IMR-90 (cell line): ENCODE results near the gene FBXW8.
A peak's percentile ranks its signal among the peaks of the same experiment; 100 is the strongest.

Source experiments
- BHLHE40 ChIP-seq: fragments of 150-350 bp; IDR thresholded peaks from 2 replicates; pipeline ENCODE4 v1.6.1; 2016; ENCODE audit warnings: mild to moderate bottlenecking, low read depth, low read length
- MAFK ChIP-seq: IDR thresholded peaks from 2 replicates; pipeline ENCODE4 v1.6.1; 2012; ENCODE audit warnings: low read depth, low read length, improper control_type of control experiment
- MXI1 ChIP-seq: IDR thresholded peaks from 2 replicates; pipeline ENCODE4 v1.6.1; 2012; ENCODE audit warnings: low read depth, mild to moderate bottlenecking, low read length, moderate library complexity, borderline replicate concordance
- NFE2L2 ChIP-seq: fragments of 150-350 bp; IDR thresholded peaks from 2 replicates; pipeline ENCODE4 v1.6.1; 2016; ENCODE audit warnings: low read depth, mild to moderate bottlenecking, low read length
- POLR2A ChIP-seq: IDR thresholded peaks from 2 replicates; pipeline ENCODE4 v1.6.1; 2012; ENCODE audit warnings: mild to moderate bottlenecking, low read depth, low read length
- RAD21 ChIP-seq: IDR thresholded peaks from 2 replicates; pipeline ENCODE4 v1.6.1; 2012; ENCODE audit warnings: low read length, improper control_type of control experiment
- RCOR1 ChIP-seq: IDR thresholded peaks from 2 replicates; pipeline ENCODE4 v1.6.1; 2012; ENCODE audit warnings: mild to moderate bottlenecking, low read length, improper control_type of control experiment; ENCODE audit not compliant: insufficient replicate concordance
- SMC3 ChIP-seq: fragments of 150-350 bp; IDR thresholded peaks from 2 replicates; pipeline ENCODE4 v1.6.1; 2016; ENCODE audit warnings: low read depth, mild to moderate bottlenecking, antibody characterized with exemption, low read length, moderate library complexity
- TF ChIP-seq, protein P1 (sequence below): conservative IDR thresholded peaks from 2 replicates; pipeline ENCODE4 v1.5.1; 2012; ENCODE audit warnings: mild to moderate bottlenecking, low read depth, low read length, improper control_type of control experiment
- TF ChIP-seq, protein P2 (sequence below): fragments of 150-350 bp; IDR thresholded peaks from 2 replicates; pipeline ENCODE4 v1.6.1; 2016; ENCODE audit warnings: low read depth, mild to moderate bottlenecking, low read length, moderate library complexity, borderline replicate concordance
- TF ChIP-seq, protein P3 (sequence below): fragments of 150-350 bp; IDR thresholded peaks from 2 replicates; pipeline ENCODE4 v1.6.1; 2017; ENCODE audit warnings: mild to moderate bottlenecking, antibody characterized with exemption, low read length, low read depth

- TF ChIP-seq BHLHE40 = no peak
- no peak for TF ChIP-seq POLR2A
- TF ChIP-seq MXI1 = 0 out of 2 replicates have a peak, but pooled peaks have one; percentile 23
- TF ChIP-seq, protein P1, sequence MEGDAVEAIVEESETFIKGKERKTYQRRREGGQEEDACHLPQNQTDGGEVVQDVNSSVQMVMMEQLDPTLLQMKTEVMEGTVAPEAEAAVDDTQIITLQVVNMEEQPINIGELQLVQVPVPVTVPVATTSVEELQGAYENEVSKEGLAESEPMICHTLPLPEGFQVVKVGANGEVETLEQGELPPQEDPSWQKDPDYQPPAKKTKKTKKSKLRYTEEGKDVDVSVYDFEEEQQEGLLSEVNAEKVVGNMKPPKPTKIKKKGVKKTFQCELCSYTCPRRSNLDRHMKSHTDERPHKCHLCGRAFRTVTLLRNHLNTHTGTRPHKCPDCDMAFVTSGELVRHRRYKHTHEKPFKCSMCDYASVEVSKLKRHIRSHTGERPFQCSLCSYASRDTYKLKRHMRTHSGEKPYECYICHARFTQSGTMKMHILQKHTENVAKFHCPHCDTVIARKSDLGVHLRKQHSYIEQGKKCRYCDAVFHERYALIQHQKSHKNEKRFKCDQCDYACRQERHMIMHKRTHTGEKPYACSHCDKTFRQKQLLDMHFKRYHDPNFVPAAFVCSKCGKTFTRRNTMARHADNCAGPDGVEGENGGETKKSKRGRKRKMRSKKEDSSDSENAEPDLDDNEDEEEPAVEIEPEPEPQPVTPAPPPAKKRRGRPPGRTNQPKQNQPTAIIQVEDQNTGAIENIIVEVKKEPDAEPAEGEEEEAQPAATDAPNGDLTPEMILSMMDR = no peak
- TF ChIP-seq MAFK = no peak
- no peak for TF ChIP-seq RCOR1
- TF ChIP-seq NFE2L2 = no peak
- no peak for TF ChIP-seq SMC3
- no peak for TF ChIP-seq RAD21
- TF ChIP-seq, protein P2, sequence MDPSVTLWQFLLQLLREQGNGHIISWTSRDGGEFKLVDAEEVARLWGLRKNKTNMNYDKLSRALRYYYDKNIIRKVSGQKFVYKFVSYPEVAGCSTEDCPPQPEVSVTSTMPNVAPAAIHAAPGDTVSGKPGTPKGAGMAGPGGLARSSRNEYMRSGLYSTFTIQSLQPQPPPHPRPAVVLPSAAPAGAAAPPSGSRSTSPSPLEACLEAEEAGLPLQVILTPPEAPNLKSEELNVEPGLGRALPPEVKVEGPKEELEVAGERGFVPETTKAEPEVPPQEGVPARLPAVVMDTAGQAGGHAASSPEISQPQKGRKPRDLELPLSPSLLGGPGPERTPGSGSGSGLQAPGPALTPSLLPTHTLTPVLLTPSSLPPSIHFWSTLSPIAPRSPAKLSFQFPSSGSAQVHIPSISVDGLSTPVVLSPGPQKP = no peak
- TF ChIP-seq, protein P3, sequence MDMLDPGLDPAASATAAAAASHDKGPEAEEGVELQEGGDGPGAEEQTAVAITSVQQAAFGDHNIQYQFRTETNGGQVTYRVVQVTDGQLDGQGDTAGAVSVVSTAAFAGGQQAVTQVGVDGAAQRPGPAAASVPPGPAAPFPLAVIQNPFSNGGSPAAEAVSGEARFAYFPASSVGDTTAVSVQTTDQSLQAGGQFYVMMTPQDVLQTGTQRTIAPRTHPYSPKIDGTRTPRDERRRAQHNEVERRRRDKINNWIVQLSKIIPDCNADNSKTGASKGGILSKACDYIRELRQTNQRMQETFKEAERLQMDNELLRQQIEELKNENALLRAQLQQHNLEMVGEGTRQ = no peak
Observed at GRCh38 chr12:117032593-117033381, 122.0 kb downstream of the FBXW8 start.
